ENCODE results near the gene CTAG1A. TPM values are rescaled to one million over a fixed set of nuclear protein-coding genes. Genes with fewer than 3 reads are reported as not detected.

The CTAG1A gene
- total and polyA plus RNA-seq, 9 donors: 0.12 to 0.35 TPM; not detected in 7

- H3K4me1 ChIP-seq (ENCODE audit: insufficient read depth): no peaks in the 10 kb centered on the region
- H3K9me3 ChIP-seq: no peaks in the 10 kb centered on the region
- H3K27ac ChIP-seq: no peak overlapping the region
- DNase-seq: peak in 1 of 5 donors; percentile 4
- no peaks in the 10 kb centered on the region for H3K27me3 ChIP-seq
- H3K36me3 ChIP-seq: no peaks in the 10 kb centered on the region
- intact Hi-C loops (cut with DNase I): no loop called here
- TF ChIP-seq POLR2A (IDR thresholded peaks at IDR 0.05): no peak
- no peak for TF ChIP-seq CTCF (IDR thresholded peaks at IDR 0.05)
- no peak for TF ChIP-seq EP300 (IDR thresholded peaks at IDR 0.05)
- WGBS, 3 donors: 70 to 84% (median 76%) methylated on average over 13 of the region's 13 CpGs
- no peak overlapping the region for H3K4me3 ChIP-seq
These were observed 17.3 kb downstream of the CTAG1A start for GRCh38 chrX:154602226-154602625.

- Histone ChIP-seq H3K4me1 (ENCODE audit: insufficient read depth) (no peaks in the 10 kb centered on the region), H3K27me3 (no peaks in the 10 kb centered on the region), H3K9me3 (no peaks in the 10 kb centered on the region), H3K27ac (no peak overlapping the region), H3K4me3 (no peak overlapping the region), H3K36me3 (no peaks in the 10 kb centered on the region)
- intact Hi-C loops (cut with DNase I): no loop called here
- TF ChIP-seq CTCF (IDR thresholded peaks at IDR 0.05) (no peak), EP300 (IDR thresholded peaks at IDR 0.05) (no peak), POLR2A (IDR thresholded peaks at IDR 0.05) (no peak)
- DNase-seq: no peak
- 82 to 91% (median 86%) methylated on average over 18 of the region's 18 CpGs for WGBS, 3 donors
These were observed 18.0 kb downstream of the CTAG1A start for GRCh38 chrX:154602766-154603437.

GRCh38 chrX:154603438-154604430, 18.8 kb downstream of the CTAG1A start:
- TF ChIP-seq CTCF (IDR thresholded peaks at IDR 0.05) (no peak), EP300 (IDR thresholded peaks at IDR 0.05) (no peak), POLR2A (IDR thresholded peaks at IDR 0.05) (no peak)
- intact Hi-C loops (cut with DNase I): no loop called here
- Histone ChIP-seq H3K9me3 (no peaks in the 10 kb centered on the region), H3K27ac (no peak overlapping the region), H3K4me1 (ENCODE audit: insufficient read depth) (no peaks in the 10 kb centered on the region), H3K4me3 (no peak overlapping the region), H3K36me3 (no peaks in the 10 kb centered on the region), H3K27me3 (no peaks in the 10 kb centered on the region)
- peak in 1 of 5 donors; percentile 10 for DNase-seq
- 74 to 79% (median 76%) methylated on average over 13 of the region's 13 CpGs for WGBS, 3 donors

- Histone ChIP-seq H3K27me3 (no peaks in the 10 kb centered on the region), H3K4me3 (no peak overlapping the region), H3K36me3 (no peaks in the 10 kb centered on the region), H3K27ac (no peak overlapping the region), H3K4me1 (ENCODE audit: insufficient read depth) (no peaks in the 10 kb centered on the region), H3K9me3 (no peaks in the 10 kb centered on the region)
- no peak for TF ChIP-seq EP300 (IDR thresholded peaks at IDR 0.05)
- TF ChIP-seq POLR2A (IDR thresholded peaks at IDR 0.05): no peak
- TF ChIP-seq CTCF (IDR thresholded peaks at IDR 0.05): no peak
- intact Hi-C loops (cut with DNase I): no loop called here
- no peak for DNase-seq
- 72 to 85% (median 75%) methylated on average over 6 of the region's 6 CpGs for WGBS, 3 donors
These were observed 20.6 kb downstream of the CTAG1A start for GRCh38 chrX:154605566-154605965.

All from ovary (tissue), 9 donors.